NCI-H2081 treated with DMSO at 0.1 percent for 48 hours (cell line): ENCODE data around the gene ILRUN.
"Not testable (repeated sequence)": the region's sequence is repeated elsewhere in the genome, so short reads cannot be mapped to it uniquely, and the experiment has no call there.

Source experiments
- DNase-seq: peaks from one replicate; lab custom pipeline; 2025; lab: John Stamatoyannopoulos, UW

ILRUN gene

GRCh38 chr6:34697544-34697836, 923 bp upstream of the ILRUN start:
- DNase-seq: no peak

- no peak for DNase-seq
Measured at GRCh38 chr6:34696189-34696738, 303 bp downstream of the ILRUN start.

GRCh38 chr6:34695729-34696188, 808 bp downstream of the ILRUN start:
- no peak for DNase-seq

DNA sequence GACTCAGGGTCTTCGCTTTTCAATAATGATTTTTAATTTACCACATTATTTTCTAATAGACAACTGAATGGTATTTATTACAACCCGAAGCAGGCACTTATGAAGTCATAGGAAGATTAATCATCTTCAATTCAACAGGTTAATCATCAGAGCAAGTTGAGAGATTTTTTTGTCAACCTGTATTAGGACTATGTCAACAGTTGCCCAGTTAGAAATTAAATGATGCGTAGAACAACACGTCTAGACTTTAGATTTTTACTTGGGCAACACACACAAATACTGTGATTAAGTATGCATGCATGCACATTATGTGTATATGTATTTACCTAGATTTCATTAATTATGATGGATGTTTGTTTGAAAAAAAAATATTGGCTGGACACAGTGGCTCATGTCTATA, 4.3 kb downstream of the ILRUN start:
- DNase-seq: no peak

GRCh38 chr6:34689742-34690141, 6.8 kb downstream of the ILRUN start:
- no peak for DNase-seq

DNA sequence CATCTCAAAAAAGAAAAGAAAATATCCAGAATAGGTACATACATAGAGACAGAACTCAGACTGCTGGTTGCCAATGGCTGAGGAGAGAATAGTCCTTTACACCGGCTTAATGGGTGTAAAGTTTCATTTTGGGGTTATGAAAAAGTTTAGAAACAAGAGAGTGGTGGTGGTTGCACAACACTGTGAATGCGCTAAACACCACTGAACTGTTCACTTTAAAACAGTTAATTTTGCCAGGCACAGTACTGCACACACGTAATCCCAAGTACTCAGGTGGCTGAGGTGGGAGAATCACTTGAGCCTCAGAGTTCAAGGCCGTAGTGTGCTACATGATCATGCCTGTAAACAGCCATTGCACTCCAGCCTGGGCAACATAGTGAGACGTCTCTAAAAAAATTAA, 7.6 kb downstream of the ILRUN start:
- DNase-seq: no peak

DNA sequence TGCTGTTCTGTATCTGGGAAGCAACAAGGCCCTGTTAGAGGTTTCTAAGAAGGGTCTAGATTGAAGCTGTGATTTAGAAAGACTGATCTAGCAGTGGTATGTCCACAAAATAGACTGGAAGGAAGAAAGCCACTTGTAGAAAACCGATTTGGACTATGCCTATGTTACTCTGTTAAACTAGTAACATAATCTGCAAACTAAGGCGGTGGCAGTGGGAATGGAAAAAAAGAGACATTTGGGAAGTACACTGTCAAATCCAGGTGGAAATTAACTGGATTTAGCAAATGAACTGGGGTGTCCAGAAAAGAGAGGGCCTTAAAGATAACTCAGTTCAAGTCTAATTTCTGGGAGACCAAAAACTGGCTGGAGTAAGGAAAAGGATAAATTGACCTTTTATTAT, 11.6 kb downstream of the ILRUN start:
- DNase-seq: no peak

DNA sequence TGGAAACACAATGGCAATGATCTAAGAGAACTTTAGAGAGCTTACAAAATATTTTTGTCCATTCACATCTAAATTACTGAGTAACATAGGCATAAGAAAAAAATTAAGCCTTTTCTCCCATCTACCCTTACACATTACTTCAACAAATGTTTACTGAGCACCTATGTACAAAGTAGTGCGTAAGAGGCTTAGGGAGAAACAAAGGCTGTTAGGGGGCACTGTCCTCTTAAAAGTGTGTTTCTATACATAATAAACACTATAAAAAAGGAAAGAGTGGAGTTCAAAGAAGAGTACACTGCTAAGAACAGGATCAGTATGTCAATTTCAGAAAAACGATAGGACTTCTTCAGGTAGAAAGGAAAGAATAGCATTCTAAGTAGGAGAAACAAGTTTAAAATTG, 12.2 kb downstream of the ILRUN start:
- DNase-seq: no peak

DNA sequence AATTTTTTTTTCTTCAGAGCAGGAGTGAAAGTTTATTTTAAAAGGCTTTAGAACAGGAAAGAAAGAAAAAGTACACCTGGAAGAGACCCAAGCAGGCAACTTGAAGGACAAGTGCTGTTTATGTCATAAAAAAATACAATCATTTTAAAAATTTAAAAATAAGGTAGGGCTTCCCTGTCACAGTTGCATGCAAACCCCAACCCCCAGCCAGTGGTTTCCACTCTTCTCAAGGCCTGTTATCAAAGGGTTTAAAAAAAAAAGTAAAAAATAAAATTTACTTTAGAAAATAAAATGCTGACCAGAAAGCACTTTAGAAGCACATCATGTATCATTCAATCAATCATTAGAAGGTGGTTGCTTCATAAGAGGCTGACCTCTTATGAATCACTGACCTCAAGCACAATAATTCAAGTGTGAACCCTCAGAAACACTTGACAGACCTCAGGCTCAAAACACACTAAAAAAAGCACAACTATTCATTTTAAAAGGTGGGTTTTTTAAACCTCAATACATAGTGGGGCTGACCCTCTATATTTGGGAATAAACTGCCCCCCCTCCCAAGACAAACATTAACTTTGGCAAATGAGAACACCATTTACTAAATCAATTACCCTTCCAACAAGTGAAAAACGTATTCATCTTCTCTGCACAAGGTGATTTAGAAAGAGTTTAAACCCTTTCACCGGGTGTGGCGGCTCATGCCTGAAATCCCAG, 15.6 kb downstream of the ILRUN start:
- DNase-seq: no peak

DNA sequence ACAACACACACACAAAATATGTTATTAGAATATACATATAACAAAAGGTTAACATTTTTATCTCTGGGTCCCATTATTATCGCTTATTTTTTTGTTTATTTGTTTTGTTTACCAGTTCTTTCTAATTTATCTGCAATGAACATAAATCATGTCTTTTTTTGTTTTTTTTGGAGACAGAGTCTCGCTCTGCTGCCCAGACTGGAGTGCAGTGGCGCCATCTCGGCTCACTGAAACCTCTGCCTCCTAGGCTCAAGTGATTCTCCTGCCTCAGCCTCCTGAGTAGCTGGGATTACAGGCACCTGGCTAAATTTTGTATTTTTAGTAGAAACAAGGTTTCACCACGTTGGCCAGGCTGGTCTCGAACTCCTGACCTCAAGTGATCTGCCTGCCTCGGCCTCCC, 16.3 kb downstream of the ILRUN start:
- DNase-seq: not testable (repeated sequence)

GRCh38 chr6:34679552-34680253, 16.9 kb downstream of the ILRUN start:
- no peak for DNase-seq

DNA sequence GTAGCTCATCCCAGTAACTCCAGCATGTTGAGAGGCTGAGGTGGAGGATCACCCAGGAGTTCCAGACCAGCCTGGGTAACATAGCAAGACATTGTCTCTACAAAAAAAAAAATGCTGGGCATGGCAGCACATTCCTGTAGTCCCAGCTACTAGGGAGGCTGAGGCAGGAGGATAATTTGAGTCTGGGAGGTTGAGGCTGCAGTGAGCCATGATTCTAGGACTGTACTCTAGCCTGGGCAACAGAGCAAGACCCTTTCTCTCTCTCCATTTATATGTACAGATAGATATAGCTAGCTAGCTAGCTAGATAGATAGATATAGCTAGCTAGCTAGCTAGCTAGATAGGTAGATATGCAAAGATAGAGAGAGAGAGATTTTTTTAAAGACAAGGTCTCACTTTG, 20.4 kb downstream of the ILRUN start:
- DNase-seq: no peak

DNA sequence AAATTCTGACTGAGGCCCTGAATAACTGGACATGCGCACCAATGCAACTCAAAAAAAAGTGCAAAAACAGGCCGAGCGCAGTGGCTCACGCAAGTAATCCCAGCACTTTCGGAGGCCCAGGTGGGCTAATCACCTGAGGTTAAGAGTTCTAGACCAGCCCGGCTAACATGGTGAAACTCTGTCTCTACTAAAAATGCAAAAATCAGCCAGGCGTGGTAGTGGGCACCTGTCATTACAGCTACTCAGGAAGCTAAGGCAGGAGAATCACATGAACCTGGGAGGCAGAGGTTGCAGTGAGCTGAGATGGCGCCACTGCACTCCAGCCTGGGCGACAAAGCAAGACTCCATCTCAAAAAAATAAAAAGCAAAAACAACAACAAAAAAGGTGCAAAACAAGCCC, 21.6 kb downstream of the ILRUN start:
- not testable (repeated sequence) for DNase-seq

DNA sequence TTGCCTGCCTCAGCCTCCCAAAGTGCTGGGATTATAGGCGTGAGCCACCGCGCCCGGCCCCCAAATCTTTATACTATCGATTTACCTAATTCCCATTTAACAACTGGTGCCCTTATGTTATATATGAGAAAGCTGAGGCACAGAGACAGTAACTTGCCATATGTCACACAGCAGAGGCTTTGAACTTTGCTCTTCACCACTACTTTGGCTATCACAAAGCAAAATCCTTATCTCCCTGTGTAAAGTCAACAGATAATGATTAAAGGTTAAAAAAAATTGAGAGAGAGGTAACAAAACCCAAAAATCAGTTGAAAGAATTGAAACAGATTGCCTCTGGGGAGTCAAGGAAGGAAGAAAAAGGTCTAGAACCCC, 22.3 kb downstream of the ILRUN start:
- no peak for DNase-seq

GRCh38 chr6:34673064-34673463, 23.5 kb downstream of the ILRUN start:
- no peak for DNase-seq

GRCh38 chr6:34672657-34673043, 23.9 kb downstream of the ILRUN start:
- no peak for DNase-seq

DNA sequence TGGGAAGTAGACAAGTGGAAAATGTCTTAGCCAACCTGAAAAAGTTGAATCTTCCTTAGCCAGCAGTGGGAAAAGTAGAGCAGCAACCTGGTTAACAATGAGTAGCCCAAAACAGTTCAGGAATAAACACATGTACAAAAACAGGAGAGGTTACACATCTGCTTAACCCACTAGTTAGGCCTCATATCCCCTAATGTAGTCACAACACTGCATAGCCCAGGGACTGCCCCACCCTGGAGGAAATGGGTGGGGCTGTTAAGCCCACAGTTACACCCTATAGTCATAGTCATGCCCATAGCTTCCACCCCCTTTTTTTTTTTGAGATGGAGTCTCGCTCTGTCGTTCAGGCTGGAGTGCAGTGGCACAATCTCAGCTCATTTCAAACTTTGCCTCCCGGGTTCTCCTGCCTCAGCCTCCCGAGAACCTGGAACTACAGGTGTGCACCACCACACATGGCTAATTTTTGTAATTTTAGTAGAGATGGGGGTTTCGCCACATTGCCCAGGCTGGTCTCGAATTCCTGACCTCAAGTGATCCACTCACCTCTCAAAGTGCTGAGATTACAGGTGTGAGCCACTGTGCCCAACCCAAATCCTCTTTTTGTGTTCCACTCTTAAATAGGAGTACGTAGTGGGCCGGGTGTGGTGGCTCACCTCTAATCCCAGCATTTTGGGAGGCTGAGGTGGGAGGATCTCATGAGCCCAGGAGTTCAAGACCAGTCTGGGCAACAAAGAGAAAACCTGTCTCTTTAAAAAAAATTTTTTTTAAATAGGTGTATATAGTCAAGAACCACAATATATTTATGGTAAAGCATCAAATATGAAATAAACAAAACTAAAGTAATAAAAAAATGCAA, 24.5 kb downstream of the ILRUN start:
- DNase-seq: no peak

DNA sequence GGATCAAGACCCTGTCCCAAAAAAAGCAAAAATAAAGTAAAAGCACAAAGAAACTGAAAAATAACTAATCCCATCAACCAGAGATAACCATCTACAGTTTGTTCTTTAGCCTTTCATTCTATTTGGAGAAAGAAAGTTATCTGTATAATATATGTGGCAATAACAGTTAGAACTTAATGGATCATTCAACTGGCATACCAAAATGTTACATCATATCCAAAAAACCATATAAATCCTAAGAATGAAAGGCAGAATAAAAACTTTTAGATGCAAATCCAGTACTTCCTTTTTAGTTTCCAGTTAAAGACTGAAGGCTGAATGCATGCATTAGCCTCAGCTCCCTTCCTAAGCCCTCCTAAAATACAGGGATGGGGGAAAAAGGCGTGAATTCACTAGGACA, 25.2 kb downstream of the ILRUN start:
- no peak for DNase-seq

DNA sequence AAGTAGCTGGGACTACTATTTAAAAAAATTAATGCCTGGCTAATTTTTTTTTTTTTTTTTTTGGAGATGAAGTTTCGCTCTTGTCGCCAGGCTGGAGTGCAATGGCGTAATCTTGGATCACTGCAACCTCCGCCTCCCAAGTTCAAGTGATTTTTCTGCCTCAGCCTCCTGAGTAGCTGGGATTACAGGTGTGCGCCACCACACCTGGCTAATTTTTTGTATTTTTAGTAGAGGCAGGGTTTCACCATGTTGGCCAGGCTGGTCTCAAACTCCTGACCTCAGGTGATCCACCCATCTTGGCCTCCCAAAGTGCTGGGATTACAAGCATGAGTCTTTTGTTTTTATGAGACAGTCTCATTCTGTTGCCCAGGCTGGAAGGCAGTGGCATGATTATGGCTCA, 27.8 kb downstream of the ILRUN start:
- DNase-seq: not testable (repeated sequence)

GRCh38 chr6:34667481-34668238, 28.9 kb downstream of the ILRUN start:
- no peak for DNase-seq

GRCh38 chr6:34665019-34665418, 31.5 kb downstream of the ILRUN start:
- DNase-seq: no peak
